ENCODE measurements around the gene AP3B1. TPM values are rescaled to one million over a fixed set of nuclear protein-coding genes. Genes with fewer than 3 reads are reported as not detected.

AP3B1 gene
- total and polyA plus RNA-seq, 2 of the 8 experiments (the other 6 are each of a cell fraction or from before 2014, with no cell fraction given), result 45.8 to 48.3 TPM

GRCh38 chr5:78004559-78004958 lies 289.9 kb downstream of the AP3B1 start:
- Histone ChIP-seq H3K18ac (ENCODE audit: extremely low read depth, low read length) (no peak overlapping the region), H2BK15ac (ENCODE audit: low read length) (no peak overlapping the region), H2BK5ac (ENCODE audit: low read depth, low read length) (no peak overlapping the region), H4K91ac (replicated peaks; ENCODE audit: insufficient read length, low read length) (no peak overlapping the region), H3K79me1 (ENCODE audit: low read depth, low read length) (no peaks in the 10 kb centered on the region), H4K5ac (ENCODE audit: insufficient read length, low read depth, low read length) (no peak overlapping the region), H4K20me1 (replicated peaks in 1 of 2; ENCODE audit: control insufficient read depth in 1 of 2, insufficient read depth in 2 of 2, low read length in 2 of 2) (no peaks in the 10 kb centered on the region), H2BK12ac (ENCODE audit: low read depth, low read length) (no peak overlapping the region), H3K36me3 (ENCODE audit: control insufficient read depth in 2 of 4, insufficient read depth in 4 of 4, low read length in 3 of 4) (no peaks in the 10 kb centered on the region), H3K9me3 (ENCODE audit: insufficient read depth in 2 of 2, low read depth in 1 of 2, low read length in 1 of 2) (no peaks in the 10 kb centered on the region), H2BK120ac (replicated peaks; ENCODE audit: low read depth, low read length) (no peak overlapping the region), H2AK5ac (ENCODE audit: low read depth, low read length) (no peak overlapping the region), H3K4me2 (ENCODE audit: insufficient read depth in 1 of 2, low read depth in 2 of 2, low read length in 2 of 2) (no peak overlapping the region), H2BK20ac (ENCODE audit: low read length) (no peak overlapping the region), H3K9ac (replicated peaks in 1 of 4; ENCODE audit: extremely low read depth in 1 of 4, low read depth in 3 of 4, low read length in 3 of 4) (no peak overlapping the region), H3K14ac (ENCODE audit: insufficient read length) (no peak overlapping the region), H3K27me3 (replicated peaks in 1 of 4; ENCODE audit: control insufficient read depth in 3 of 4, extremely low read depth in 1 of 4, insufficient read depth in 3 of 4, low read length in 3 of 4) (peaks cover 0 to 1% (median 0%) of the 10 kb centered on the region in 4 experiments; a peak in 1 of 7 replicates), H3K4ac (replicated peaks; ENCODE audit: insufficient read length, low read depth, low read length) (no peak overlapping the region), H3K79me2 (ENCODE audit: control insufficient read depth in 1 of 2, insufficient read depth in 2 of 2, low read length in 2 of 2) (no peaks in the 10 kb centered on the region), H3K23me2 (ENCODE audit: low read depth, low read length) (no peaks in the 10 kb centered on the region), H3K23ac (ENCODE audit: insufficient read length) (no peak overlapping the region), H3K4me1 (replicated peaks in 1 of 4; ENCODE audit: control insufficient read depth in 3 of 4, insufficient read depth in 4 of 4, low read length in 3 of 4) (peaks cover 0 to 3% (median 0%) of the 10 kb centered on the region in 4 experiments; a peak in 1 of 7 replicates), H4K8ac (ENCODE audit: extremely low read depth, insufficient read depth, low read length) (no peak overlapping the region), H2AFZ (ENCODE audit: low read length) (no peak overlapping the region), H3K4me3 (ENCODE audit: extremely low read depth in 1 of 4, insufficient read depth in 2 of 4, low read depth in 3 of 4, low read length in 4 of 4) (no peak overlapping the region), H3K56ac (replicated peaks; ENCODE audit: insufficient read length, low read depth, low read length) (no peak overlapping the region), H3K27ac (ENCODE audit: low read depth, low read length) (no peak overlapping the region)
- DNase-seq (ENCODE audit: low read depth in 1 of 2, low spot score in 2 of 2) (no peak), FAIRE-seq (no peak)
- TF ChIP-seq CTBP2 (IDR thresholded peaks at IDR 0.05; ENCODE audit: borderline replicate concordance, insufficient read depth, insufficient read length, low read length) (no peak), ZNF274 (IDR thresholded peaks at IDR 0.05; ENCODE audit: borderline replicate concordance, extremely low read depth, low read length) (no peak), PHF8 (conservative IDR thresholded peaks at IDR 0.05; ENCODE audit: low read depth, low read length) (no peak), CREB1 (IDR thresholded peaks at IDR 0.05) (no peak), SIRT6 (IDR thresholded peaks at IDR 0.05; ENCODE audit: low read length) (no peak), RBBP5 (IDR thresholded peaks at IDR 0.05; ENCODE audit: borderline replicate concordance, low read depth, low read length) (no peak), SP1 (IDR thresholded peaks at IDR 0.05; ENCODE audit: low read depth, low read length) (no peak), SIN3A (conservative IDR thresholded peaks at IDR 0.05 in 1 of 2, IDR thresholded peaks at IDR 0.05 in 1 of 2; ENCODE audit: low read depth in 1 of 2, low read length in 2 of 2) (no peak), SUZ12 (IDR thresholded peaks at IDR 0.05; ENCODE audit: low read length) (no peak)
- CTCF ChIA-PET (ENCODE audit: partially characterized antibody), result interaction anchor here (0.6 to 1.5 kb wide), 2 partner anchors 12 to 943 kb away, joined by 3 to 5 read pairs; no protein-coding TSS in a partner anchor
- POLR2A ChIA-PET (ENCODE audit: partially characterized antibody), result no interaction called here
- WGBS, 2 experiments (ENCODE audit: extremely low coverage in 1 of 2, insufficient coverage in 1 of 2, insufficient read length in 1 of 2, insufficient replicate concordance in 2 of 2, low coverage in 1 of 2, low lambda C conversion rate in 2 of 2, missing lambda C conversion rate in 1 of 2), result 87% methylated on average over 1 of the region's 1 CpG; no CpG with 5 or more reads in 1 of the 2 experiments

Measured in H1 (cell line).